Activated T-cell treated with anti-CD3 and anti-CD28 coated beads, Interleukin-2, amount 50 U/mL, for 24 hours (primary cell): ENCODE measurements around the gene DHRS7B.

Experiments used
- DNase-seq: peaks from one replicate; pipeline ENCODE4 v3.0.0-alpha.2; 2020
- H3K27ac Mint-ChIP-seq: 2 replicates; pipeline ENCODE4 v1.8.0; 2020; ENCODE audit warnings: mild to moderate bottlenecking, mixed read lengths
- H3K27me3 Mint-ChIP-seq: 2 replicates; pipeline ENCODE4 v1.8.0; 2020; ENCODE audit warnings: mixed read lengths
- H3K36me3 Mint-ChIP-seq: 2 replicates; pipeline ENCODE4 v1.8.0; 2020; ENCODE audit warnings: low read depth, mixed read lengths
- H3K4me1 Mint-ChIP-seq: 2 replicates; pipeline ENCODE4 v1.8.0; 2020; ENCODE audit warnings: low read depth, mixed read lengths
- H3K4me3 Mint-ChIP-seq: 2 replicates; pipeline ENCODE4 v1.8.0; 2020; ENCODE audit warnings: mild to moderate bottlenecking, moderate library complexity, mixed read lengths
- H3K9me3 Mint-ChIP-seq: 2 replicates; pipeline ENCODE4 v1.8.0; 2020; ENCODE audit warnings: mixed read lengths

Gene DHRS7B

GRCh38 chr17:21157586-21158370 is 31.0 kb downstream of the DHRS7B start:
- no peaks in the 10 kb centered on the region for H3K27me3 Mint-ChIP-seq
- H3K36me3 Mint-ChIP-seq = peaks cover 14% of the 10 kb centered on the region
- peaks cover 21% of the 10 kb centered on the region for H3K4me1 Mint-ChIP-seq
- no peak for DNase-seq
- H3K9me3 Mint-ChIP-seq = peaks cover 25% of the 10 kb centered on the region
- peak overlapping the region; percentile 65 for H3K27ac Mint-ChIP-seq
- H3K4me3 Mint-ChIP-seq = no peak overlapping the region

GRCh38 chr17:21160401-21160800 is 33.6 kb downstream of the DHRS7B start:
- DNase-seq = no peak
- Mint-ChIP-seq H3K4me1 (peaks cover 21% of the 10 kb centered on the region), H3K27ac (no peak overlapping the region), H3K4me3 (no peak overlapping the region), H3K36me3 (peaks cover 7% of the 10 kb centered on the region), H3K27me3 (no peaks in the 10 kb centered on the region), H3K9me3 (peaks cover 4% of the 10 kb centered on the region)

- H3K27ac Mint-ChIP-seq = no peak overlapping the region
- H3K4me3 Mint-ChIP-seq = no peak overlapping the region
- H3K4me1 Mint-ChIP-seq = peaks cover 23% of the 10 kb centered on the region
- DNase-seq = no peak
- H3K9me3 Mint-ChIP-seq = no peaks in the 10 kb centered on the region
- H3K36me3 Mint-ChIP-seq = peaks cover 4% of the 10 kb centered on the region
- H3K27me3 Mint-ChIP-seq = no peaks in the 10 kb centered on the region
Measured at GRCh38 chr17:21161498-21162393, 35.0 kb downstream of the DHRS7B start.

GRCh38 chr17:21162394-21162775 is 35.6 kb downstream of the DHRS7B start:
- Mint-ChIP-seq H3K4me1 (peaks cover 23% of the 10 kb centered on the region), H3K27me3 (no peaks in the 10 kb centered on the region), H3K9me3 (no peaks in the 10 kb centered on the region), H3K36me3 (peaks cover 4% of the 10 kb centered on the region), H3K27ac (no peak overlapping the region), H3K4me3 (no peak overlapping the region)
- DNase-seq = no peak

GRCh38 chr17:21163101-21163500 is 36.3 kb downstream of the DHRS7B start:
- DNase-seq = no peak
- Mint-ChIP-seq H3K27me3 (no peaks in the 10 kb centered on the region), H3K9me3 (no peaks in the 10 kb centered on the region), H3K27ac (no peak overlapping the region), H3K4me3 (no peak overlapping the region), H3K4me1 (peaks cover 19% of the 10 kb centered on the region), H3K36me3 (peaks cover 4% of the 10 kb centered on the region)

DNA sequence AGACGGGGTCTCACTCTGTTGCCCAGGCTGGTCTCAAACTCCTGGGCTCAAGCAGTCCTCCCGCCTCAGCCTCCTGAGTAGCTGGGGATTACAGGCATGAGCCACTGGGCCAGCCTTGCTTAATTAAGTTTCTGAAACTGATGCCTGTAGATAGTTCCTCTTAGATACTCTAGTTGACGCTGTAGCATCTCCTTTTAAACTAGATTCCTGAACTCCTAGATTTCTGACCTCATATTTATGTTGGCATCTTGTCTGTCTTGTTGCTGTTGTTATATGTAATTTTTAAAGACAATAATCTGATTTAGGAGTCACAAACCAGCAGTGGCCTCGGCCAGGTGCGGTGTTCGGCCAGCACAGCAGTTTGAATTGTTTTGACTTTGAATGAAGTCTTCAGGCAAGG is 37.5 kb downstream of the DHRS7B start:
- H3K36me3 Mint-ChIP-seq = peaks cover 4% of the 10 kb centered on the region
- H3K27ac Mint-ChIP-seq = no peak overlapping the region
- DNase-seq = no peak
- no peaks in the 10 kb centered on the region for H3K9me3 Mint-ChIP-seq
- peaks cover 12% of the 10 kb centered on the region for H3K4me1 Mint-ChIP-seq
- no peak overlapping the region for H3K4me3 Mint-ChIP-seq
- no peaks in the 10 kb centered on the region for H3K27me3 Mint-ChIP-seq

DNA sequence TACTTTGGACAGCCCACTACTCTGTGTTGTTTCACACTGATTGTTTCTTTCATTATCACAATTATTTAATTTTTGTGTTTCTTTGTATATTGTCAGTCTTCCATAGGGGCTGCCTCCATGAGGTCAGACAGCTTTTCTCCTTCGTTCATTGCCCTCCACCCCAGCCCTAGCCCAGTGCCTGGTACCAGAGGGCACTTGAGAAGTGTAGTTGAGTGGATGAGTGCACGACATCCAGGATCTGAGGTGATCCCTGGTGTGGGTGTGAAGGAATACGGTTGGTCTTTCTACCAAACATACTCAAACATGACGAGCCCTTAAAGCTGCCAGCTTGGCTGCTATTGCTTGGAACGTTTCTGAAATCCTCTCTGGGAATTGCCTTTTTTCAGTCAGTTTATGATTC is 37.9 kb downstream of the DHRS7B start:
- Mint-ChIP-seq H3K27ac (no peak overlapping the region), H3K9me3 (no peaks in the 10 kb centered on the region), H3K36me3 (peaks cover 4% of the 10 kb centered on the region), H3K27me3 (no peaks in the 10 kb centered on the region), H3K4me1 (peaks cover 12% of the 10 kb centered on the region), H3K4me3 (no peak overlapping the region)
- DNase-seq = no peak

GRCh38 chr17:21165922-21166594 is 39.3 kb downstream of the DHRS7B start:
- H3K27ac Mint-ChIP-seq = no peak overlapping the region
- H3K9me3 Mint-ChIP-seq = no peaks in the 10 kb centered on the region
- H3K27me3 Mint-ChIP-seq = no peaks in the 10 kb centered on the region
- peaks cover 16% of the 10 kb centered on the region for H3K4me1 Mint-ChIP-seq
- peaks cover 5% of the 10 kb centered on the region for H3K36me3 Mint-ChIP-seq
- H3K4me3 Mint-ChIP-seq = no peak overlapping the region
- no peak for DNase-seq

- Mint-ChIP-seq H3K4me1 (peaks cover 23% of the 10 kb centered on the region), H3K27ac (no peak overlapping the region), H3K36me3 (peaks cover 10% of the 10 kb centered on the region), H3K9me3 (no peaks in the 10 kb centered on the region), H3K27me3 (no peaks in the 10 kb centered on the region), H3K4me3 (no peak overlapping the region)
- DNase-seq = no peak
Measured at GRCh38 chr17:21166595-21167210, 39.9 kb downstream of the DHRS7B start.

- no peak for DNase-seq
- Mint-ChIP-seq H3K4me1 (peaks cover 28% of the 10 kb centered on the region), H3K4me3 (no peak overlapping the region), H3K27me3 (no peaks in the 10 kb centered on the region), H3K36me3 (peaks cover 15% of the 10 kb centered on the region), H3K9me3 (no peaks in the 10 kb centered on the region), H3K27ac (no peak overlapping the region)
Measured at GRCh38 chr17:21167303-21167702, 40.5 kb downstream of the DHRS7B start.

DNA sequence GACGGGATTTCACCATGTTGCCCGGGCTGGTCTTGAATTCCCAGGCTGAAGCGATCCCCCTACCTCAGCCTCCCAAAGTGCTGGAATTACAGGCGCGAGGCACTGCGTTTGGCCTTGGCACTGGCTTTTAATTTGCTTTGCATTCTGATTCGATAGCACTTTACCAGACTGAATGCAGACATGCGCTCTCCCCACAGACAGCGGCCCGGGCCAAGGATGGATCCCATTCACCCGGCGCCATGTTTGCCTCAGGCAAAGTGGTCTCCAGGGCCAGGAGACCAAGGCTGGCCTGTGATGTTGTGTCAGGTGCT is 41.7 kb downstream of the DHRS7B start:
- no peak overlapping the region for H3K4me3 Mint-ChIP-seq
- peaks cover 26% of the 10 kb centered on the region for H3K4me1 Mint-ChIP-seq
- H3K27ac Mint-ChIP-seq = peak overlapping the region; percentile 1
- H3K27me3 Mint-ChIP-seq = no peaks in the 10 kb centered on the region
- no peak for DNase-seq
- H3K9me3 Mint-ChIP-seq = no peaks in the 10 kb centered on the region
- peaks cover 24% of the 10 kb centered on the region for H3K36me3 Mint-ChIP-seq

DNA sequence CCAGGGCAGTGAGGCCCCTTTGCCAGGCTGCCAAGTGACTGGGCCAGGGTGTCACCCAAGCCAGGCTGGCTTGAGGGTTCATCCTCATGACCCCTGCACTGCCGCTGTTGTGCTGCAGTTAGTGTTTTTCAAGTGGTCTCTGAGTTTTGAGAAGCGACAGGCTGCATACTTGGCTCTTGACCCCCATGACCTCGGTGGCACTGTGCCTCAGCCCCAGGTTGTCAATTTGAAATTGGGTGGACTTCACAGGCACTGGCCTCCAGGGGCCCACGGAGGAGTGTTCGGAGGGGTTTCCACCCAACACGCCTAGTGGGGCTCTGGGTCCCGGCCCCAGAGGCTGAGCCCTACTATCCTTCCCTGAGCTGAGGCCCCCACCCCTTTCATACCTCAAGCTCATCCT is 42.7 kb downstream of the DHRS7B start:
- H3K4me3 Mint-ChIP-seq = no peak overlapping the region
- H3K27ac Mint-ChIP-seq = no peak overlapping the region
- peaks cover 26% of the 10 kb centered on the region for H3K4me1 Mint-ChIP-seq
- no peak for DNase-seq
- H3K36me3 Mint-ChIP-seq = peaks cover 34% of the 10 kb centered on the region
- H3K27me3 Mint-ChIP-seq = no peaks in the 10 kb centered on the region
- no peaks in the 10 kb centered on the region for H3K9me3 Mint-ChIP-seq

DNA sequence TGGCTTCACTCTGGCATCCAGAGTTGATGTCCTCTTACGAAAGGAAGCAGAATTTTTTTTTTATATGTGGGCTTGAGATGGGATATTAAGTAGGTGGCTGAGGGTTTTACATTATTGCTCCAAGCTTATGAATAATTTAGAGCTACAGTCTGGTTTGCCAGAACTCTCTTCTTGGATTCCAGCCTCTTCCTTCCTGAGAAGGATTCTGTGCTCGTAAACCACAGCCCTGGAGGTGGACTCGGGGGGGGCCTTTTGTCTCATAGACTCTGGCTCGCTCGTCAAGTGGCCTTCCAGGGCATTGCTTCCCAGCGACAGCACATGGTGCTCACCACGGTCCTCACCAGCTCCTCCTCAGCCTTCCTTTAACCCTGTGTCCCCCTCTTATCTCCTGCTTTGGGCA is 44.0 kb downstream of the DHRS7B start:
- Mint-ChIP-seq H3K4me1 (peaks cover 26% of the 10 kb centered on the region), H3K9me3 (no peaks in the 10 kb centered on the region), H3K36me3 (peaks cover 36% of the 10 kb centered on the region), H3K27me3 (no peaks in the 10 kb centered on the region), H3K4me3 (no peak overlapping the region), H3K27ac (peak overlapping the region; percentile 42)
- no peak for DNase-seq

- H3K27ac Mint-ChIP-seq = peak overlapping the region; percentile 84
Measured at GRCh38 chr17:21171309-21171922, 44.7 kb downstream of the DHRS7B start.

More at GRCh38 chr17:21171309-21171922, 44.7 kb downstream of the DHRS7B start:
- peaks cover 36% of the 10 kb centered on the region for H3K36me3 Mint-ChIP-seq
- H3K4me3 Mint-ChIP-seq = no peak overlapping the region
- peaks cover 26% of the 10 kb centered on the region for H3K4me1 Mint-ChIP-seq
- H3K27me3 Mint-ChIP-seq = no peaks in the 10 kb centered on the region
- no peak for DNase-seq
- H3K9me3 Mint-ChIP-seq = no peaks in the 10 kb centered on the region
